Activated CD8-positive, alpha-beta memory T cell treated with anti-CD3 and anti-CD28 coated beads, Interleukin-2, amount 50 U/mL, for 24 hours (primary cell): Measurements from ENCODE around the gene EPHA6.

Experiments used
- DNase-seq: peaks from one replicate; pipeline ENCODE4 v3.0.0-alpha.2; 2020; ENCODE audit errors: extremely low read depth

EPHA6 gene

DNA sequence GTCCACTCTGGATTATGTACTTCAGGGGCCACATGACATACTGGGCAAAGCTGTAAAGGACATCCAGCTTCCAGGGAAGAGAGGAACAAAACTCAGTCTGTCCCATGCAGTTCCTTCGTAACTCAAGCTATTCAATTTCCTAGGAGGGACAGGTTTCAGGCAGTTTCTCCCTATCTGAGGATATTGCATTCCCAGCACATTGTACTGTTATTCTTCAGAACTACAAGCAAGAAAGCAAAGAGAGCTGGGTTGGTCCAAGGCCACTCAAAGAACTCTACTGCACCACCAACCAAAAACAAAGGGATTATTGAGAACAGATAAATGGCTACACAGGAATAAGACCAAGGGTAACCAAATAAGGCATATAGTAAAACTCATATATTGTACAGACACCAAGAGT lies 832.5 kb downstream of the EPHA6 start:
- no peak for DNase-seq

DNA sequence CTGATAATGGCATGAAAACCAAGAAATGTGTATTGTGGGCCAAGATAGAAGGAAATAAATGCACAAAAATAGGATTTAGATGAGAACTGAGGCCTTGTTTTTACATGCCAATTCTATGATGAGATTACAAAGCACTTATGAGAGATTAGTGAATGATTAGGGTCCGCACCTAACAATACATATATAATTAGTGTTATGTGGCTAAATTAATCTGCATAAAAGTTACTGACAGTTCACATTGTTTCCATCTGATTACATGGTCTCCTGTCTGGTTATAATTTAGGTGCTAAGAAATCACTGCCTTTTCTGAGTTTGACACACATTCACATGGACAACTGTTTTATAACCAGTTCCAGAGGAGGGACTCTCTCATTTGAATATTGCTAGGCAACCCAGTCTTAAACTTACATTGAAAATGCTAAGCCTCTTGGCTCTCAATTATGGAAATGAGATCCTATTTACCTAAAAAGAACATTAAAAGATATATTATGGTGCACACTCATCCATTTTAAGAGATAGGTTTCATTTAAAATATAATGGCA lies 833.1 kb downstream of the EPHA6 start:
- DNase-seq: no peak

DNA sequence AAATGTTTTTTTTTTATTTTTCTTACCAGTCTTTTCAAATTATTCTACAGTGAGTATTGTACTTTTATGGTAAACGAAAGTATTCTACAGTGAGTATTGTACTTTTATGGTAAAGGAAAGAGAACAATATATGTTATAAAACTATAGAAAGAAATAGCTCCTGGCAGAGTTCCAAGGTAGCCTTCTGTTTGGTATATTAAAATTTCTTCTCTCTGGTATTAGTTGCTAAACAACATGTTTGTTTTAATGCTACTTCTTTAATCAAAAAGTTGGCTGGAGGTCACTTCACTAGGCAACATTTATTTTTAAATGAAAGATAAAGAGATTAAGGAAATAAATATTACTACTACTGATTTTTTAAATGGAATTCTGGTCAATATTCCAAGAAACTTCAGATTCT lies 841.6 kb downstream of the EPHA6 start:
- DNase-seq: no peak

DNA sequence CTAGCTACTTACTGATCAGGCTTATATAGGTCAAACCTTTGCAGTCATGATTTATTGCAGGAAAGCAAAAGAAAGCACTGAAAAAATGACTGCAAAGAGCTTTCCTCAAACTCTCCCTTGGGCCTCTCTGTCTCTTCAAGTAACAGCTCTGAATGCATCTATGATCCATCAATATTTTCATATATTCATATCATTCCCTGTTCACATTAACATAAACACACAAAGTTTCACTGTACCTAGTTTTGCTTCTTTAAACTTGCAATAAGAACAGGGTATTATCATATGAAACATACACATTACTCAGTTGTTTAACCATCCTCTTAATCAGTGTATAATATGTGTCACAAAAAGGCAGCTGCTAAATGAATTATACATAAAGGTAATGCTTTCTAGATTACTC lies 842.2 kb downstream of the EPHA6 start:
- DNase-seq: no peak

DNA sequence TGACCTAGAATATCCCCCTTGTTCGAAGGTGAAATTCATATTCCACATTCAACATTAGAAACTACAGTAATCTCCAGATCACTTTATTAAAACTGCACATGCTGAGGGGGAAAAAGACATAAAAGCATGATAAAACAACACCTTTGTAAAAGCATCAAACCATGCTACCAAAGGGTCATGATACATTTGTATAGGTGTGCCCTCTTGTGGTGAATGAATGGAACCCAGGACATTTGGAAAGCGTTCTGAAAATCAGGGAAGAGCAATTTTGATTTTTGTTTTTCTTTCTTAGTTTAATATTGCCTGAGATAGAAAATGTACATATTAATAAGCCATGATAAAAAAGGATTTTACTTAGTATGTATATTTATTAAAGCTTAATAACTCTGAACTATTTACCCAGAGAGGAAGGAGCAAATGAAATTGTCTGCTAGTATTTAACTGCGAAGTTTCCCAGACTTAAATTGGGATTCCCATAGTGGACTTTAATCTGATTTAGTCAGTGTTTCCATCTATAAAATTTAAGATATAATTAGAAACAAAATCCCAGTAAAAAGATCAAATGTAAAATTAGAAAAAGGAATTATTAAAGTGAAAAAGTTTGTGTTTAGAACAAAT lies 844.4 kb downstream of the EPHA6 start:
- no peak for DNase-seq

DNA sequence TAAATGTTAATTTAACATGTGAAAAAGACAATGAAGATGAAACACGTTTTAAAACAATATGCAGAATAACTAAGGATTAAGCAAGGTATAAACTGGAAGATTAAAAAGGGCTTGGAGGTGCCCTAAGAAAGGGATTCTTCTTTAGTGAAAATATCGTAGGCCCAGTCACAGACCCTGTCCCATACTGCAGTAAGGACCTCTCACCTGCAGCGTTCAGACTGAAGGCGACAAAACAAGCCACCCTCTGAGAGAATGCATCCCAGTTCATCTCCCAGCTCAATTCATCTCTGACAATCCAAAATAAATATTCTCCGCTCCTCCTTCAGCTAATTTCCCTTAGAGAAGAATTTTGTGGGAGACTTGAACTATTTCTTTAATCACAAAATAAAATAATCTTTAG lies 847.9 kb downstream of the EPHA6 start:
- no peak for DNase-seq

DNA sequence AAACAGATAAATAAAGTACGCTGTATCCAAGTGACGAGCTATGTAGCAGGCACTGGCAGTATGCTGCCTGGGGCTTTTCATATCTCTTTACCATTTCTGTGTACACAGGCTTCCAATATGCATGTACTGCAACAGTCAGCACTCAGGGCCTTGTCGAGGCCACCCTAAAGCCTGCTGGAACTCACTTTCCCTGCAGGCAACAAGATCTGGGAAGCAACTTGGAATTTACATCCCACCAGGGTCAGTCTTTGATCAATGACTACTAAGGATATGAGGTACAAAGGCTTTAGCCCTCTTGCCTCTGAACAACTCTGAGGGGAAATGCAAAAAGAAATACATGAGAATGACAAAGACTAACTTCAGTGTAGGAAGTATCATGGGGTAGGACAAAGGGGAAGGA lies 848.4 kb downstream of the EPHA6 start:
- DNase-seq: no peak

DNA sequence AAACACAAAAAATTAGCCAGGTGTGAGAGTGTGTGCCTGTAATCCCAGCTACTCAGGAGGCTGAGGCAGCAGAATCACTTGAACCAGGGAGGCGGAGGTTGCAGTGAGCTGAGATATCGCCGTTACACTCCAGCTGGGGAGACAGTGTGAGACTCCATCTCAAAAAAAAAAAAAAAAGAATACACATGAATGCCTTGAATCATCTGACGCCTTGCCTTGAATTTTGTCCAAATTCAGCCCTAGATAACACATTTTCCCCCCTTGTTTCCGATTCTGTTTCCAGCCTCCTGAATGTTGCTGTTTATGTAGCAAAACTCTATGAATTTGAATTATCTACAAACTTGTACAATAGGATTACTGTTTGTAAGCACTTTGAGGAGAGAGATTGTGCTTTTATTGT lies 851.5 kb downstream of the EPHA6 start:
- DNase-seq: no peak

DNA sequence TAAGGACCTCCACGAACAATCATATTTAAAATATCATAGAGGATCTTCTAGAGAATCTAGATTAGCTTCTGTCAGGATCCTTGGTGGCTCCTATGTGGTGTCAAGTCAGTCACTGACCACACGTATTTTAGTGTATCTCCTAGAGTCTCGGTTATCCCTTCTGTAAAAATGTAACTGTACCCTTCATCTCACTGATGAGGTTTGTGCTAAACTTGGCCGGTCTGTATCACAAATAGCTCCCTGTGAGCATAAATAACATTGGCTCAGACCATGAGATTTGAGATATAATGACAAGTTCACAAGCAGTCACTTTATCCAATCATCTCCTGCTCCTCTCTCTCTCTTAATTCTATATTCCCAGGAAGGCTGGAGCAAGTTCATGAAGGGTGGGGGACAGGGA lies 856.6 kb downstream of the EPHA6 start:
- DNase-seq: no peak

DNA sequence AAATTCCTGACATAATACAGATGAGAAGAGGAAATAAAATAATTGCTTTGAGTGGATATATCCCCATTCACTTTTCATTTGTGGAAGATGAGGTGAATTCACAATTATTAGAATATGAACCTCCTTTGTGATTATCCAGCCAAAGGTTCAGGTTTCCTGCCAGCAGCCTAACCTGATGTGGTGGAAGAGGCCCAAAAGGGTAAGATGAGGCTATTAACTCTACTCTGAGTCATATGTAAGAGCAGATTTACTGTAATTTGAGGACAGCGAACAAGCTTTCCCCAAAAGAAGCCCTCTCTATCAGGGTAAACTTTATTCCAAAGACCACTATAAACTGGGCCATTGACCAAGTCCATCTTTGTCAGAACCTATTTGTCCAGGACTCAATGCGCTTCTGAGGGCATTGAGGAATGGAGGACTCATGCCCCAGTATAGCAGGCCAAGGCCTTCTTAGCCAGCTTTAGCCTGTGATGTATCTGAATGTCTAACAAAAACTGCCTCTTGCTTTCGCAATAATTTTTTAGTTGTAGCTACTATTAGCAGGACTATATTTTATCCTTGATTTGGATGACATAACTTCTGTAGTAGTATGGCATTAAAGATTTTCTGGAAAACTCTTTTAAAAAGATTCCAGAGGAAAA lies 859.1 kb downstream of the EPHA6 start:
- no peak for DNase-seq

DNA sequence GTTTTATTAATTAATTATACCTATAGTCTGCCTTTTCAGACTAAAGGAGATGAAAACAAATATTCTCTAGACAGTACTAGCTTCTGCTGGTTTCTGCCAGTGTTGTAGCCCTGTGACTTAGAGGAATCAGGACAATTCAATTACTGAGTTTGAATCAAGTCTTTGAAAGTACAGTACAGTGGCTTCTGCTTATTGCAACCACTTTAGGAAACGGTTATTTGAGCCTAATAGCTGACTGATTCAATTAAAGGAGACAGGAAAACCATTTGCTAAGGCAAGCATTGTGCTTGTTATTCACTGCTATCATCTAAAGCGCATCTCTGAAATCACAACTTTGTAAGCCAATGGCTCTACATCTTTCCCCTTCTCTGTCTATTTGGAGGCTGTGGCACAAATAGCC lies 860.1 kb downstream of the EPHA6 start:
- DNase-seq: no peak

DNA sequence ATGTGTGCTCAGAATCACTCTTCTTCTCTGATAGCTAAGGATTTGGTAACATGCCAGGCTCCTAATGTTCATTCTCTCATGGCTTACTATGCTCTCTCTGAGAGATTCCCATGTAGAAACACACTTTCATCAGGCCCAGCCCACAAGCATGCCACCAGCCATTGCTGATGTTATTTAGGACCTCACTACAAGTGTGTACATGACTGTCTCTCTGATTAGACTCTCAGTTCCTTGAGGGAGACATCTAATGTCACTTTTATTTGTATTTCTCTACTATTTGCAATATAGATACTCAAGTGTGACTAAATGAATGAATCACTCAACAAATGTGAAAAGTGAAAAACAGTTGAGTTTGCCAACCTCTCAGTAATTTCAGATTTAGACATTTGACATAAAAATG lies 865.8 kb downstream of the EPHA6 start:
- DNase-seq: no peak

DNA sequence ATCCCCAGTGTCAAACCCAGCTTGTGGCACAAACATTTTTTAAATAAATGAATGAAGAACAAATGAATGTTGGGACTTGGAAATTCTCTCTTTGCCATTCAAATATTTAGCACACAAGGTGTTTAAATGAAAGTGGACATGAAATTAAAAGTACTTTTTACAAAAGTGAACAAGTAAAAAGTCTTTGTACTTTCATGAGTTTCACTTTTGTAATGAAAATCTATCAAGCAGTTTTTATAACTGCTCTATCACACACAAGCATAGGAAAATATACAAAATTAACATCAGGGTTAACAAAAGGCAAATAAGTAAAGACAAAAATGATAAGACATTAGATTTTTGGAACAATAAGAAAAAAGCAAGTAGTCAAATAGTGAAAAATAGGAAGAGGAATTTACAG lies 866.3 kb downstream of the EPHA6 start:
- no peak for DNase-seq

DNA sequence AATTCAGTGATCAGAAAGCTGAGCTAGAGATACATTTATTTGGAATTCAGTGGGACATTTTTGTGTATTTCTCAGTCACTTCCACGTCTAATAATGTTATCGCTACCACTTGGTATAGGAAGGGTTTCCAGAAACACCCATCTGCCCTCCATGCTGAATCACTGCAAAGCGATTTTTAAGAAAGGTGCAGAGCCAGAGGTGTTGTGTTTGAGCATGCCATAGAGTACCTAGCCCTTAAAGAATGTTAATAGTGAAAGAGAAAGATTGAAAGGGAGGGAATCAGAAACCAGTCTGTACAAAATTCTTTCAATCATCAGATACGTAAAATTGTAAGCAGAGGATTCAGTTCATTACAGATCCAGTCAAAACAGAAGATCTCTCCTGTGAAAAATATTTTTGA lies 870.1 kb downstream of the EPHA6 start:
- DNase-seq: no peak

DNA sequence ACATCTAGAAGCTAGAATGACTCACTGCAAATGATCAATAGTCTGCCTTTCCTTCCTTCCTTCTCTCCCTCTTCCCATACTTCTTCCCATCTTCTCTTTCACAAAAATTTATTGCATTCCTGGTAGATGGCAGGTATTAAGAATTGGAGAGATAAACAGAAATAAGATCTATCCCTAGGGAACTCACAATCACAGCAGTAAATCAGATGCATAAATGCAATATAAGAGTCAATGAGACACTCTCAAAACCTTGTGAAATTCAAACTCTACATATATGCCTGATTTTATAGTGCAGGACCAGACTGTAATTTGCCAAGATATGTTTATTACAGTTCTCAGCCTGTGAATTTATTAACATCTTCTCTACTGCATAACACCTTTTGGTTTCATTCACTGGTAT lies 871.9 kb downstream of the EPHA6 start:
- no peak for DNase-seq

DNA sequence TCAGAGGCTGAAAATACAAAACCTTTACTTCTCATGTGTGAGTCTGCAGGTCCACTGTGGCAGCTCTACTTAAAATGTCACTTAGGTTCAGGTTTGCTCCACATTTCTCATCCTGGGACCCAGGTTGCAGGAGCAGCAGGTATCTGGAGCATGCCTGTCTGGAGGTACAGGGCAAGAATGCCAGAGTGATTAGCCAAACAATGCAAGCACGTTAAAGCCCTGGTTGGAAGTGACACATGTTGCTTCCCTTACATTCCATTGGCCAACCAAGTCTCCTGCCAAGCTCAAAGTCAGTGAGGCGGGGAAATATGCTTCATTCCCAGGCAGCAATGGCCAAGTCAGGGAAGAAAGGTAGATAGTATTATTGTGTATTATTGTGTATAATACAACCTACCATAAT lies 873.3 kb downstream of the EPHA6 start:
- DNase-seq: no peak

DNA sequence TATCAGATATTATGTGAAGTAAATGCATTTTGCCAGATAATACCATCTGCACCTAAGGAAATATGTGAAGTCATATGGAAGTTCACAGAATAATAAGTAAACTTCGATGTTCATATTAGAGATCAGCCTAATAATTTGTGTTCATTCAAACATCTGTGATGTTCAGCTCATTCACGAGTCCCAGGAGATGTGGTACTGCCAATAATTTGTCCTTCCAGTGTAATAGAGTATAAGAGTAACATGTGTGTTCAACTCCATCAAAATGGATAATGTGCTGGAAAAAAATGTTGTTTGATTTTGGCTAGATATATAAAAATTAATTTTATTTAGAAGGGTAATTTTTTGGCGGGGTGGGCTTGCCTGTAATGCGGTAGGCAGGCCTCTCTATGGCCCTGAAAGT lies 874.7 kb downstream of the EPHA6 start:
- no peak for DNase-seq

DNA sequence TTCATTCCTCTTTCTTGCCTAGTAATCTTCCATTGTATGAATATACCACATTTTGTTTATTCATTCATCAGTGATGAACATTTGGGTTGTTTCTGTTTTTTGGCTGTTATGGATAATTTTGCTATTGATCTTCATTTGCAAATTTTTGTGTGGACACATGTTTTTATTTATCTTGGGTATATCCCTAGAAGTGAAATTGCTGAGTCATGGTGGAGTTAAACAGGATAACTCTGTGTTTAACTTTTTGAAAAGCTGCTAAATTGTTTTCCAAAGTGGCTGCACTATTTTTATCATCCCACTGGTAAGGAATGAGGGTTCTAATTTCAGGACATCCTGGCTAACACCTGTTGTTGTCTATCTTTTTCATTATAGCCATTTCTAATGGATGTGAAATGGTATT lies 875.6 kb downstream of the EPHA6 start:
- DNase-seq: no peak

DNA sequence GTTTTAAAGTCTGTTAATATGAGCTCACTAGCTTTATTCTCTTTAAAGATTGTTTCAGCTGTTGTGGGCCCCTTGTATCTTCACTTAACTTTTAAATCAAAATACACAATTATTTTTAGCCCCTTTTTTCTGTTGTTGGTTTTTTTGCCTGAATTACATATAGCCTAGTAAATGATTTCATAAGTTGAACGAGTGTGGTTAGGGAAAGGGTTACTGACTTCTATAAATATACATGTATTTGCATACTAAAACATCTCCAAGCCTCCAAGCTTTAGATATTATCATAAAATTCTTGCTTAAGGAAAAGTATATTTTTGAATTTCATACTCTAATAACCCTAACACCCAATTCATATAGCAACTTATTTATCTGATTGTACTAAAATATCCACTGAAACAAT lies 877.0 kb downstream of the EPHA6 start:
- no peak for DNase-seq

DNA sequence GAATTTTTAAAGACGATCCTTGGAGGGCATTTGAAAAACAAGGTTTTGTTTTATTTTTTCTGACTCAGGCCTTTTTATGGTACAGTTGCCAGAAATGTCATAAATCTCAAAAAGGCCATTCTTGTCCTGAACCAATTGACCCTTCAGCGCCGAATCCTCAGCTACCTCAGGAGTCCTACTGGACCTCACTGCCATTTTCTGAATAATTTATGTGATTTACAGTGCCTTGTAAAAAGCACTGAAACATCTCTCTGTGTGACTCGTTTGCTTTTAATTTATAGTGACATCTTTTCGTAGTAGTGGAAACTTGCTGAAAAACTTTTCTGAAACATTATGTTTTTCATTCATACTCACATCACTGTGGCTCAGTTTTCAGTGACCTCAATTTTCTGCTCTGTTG lies 878.0 kb downstream of the EPHA6 start:
- DNase-seq: no peak

DNA sequence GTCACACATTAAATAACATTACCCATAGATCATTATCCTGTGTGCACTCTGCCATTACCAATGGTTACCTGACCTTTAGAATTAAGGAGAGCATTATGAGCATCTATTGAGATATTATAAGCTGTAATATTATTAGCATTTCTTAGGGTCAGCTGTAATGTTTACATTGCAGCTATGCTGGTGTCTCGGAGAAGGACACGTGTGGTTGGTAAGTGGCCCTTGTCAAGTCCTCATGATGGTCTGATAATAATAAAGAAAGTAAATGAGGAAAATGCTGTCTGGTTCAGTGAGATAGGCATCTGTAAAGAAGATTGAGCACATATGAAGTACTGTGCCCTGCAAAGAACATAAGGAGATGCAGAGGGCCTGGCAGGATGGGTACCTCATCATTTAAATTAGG lies 878.4 kb downstream of the EPHA6 start:
- DNase-seq: no peak

DNA sequence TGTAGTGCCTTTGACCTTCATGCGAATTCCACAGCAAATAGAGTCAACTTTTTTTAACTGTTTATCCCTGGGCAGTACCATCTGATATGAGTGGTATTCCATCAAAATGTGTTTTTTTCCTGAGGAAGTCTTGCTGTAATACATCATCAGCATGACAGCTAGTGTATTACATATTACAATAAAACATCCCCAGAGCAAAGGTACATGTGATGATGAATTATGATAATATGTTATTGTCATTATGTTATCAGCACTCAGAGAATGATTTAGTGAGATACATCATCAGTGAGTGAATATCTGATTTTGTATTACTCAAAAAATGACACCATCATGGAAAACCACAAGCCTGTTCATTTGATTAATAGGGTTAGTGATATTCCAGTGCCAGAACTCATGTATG lies 880.5 kb downstream of the EPHA6 start:
- no peak for DNase-seq

DNA sequence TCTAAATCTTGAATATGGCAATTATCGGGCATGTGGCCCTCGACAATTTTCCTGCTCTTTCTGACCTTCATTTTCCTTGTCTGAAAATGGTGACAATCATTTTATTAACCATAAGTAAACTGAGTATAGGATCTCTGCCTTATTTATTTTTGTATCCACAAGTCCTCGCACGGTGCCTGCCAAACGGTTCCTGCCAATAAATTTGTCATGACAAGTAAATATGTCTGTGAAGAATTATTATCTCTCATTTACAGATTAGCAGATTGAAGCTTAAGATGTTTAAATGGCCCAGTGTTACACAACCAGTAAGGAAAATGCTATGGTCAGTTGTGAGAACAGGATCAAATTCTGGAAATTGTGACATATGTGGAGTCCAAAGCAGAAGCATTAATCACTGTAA lies 884.3 kb downstream of the EPHA6 start:
- DNase-seq: no peak

DNA sequence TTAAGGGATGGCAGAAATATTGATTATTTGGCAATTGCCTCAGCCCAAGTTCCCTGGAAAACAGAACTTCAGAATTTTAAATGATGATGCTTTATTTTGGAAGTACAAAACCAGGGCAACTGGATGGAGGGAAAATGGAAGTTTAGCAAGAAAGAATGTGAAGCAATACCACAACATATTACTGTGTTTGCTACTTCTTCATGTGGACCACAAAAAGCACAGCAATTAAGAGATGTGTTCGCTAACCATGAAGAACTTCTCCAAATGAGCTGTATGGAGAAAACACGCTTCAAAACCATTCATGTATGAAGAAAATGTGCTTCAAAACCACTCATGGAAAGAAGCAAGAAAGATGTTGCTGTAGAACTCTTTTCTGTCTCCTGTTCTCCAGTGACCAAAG lies 885.5 kb downstream of the EPHA6 start:
- DNase-seq: no peak
